Right cardiac atrium (tissue), 5 donors: Measurements from ENCODE around the gene BCAS1. TPM values are rescaled to one million over a fixed set of nuclear protein-coding genes. Genes with fewer than 3 reads are reported as not detected.
A peak's percentile ranks its signal among the peaks of the same experiment; 100 is the strongest.

Source experiments
- ATAC-seq, 2 donors: fragments of 200-7000 bp; cut with Tn5 transposase; one replicate each; pipeline versions ENCODE4 v1.8.0 to v1.9.1; 2020; ENCODE audit warnings: moderate library complexity in 2 of 2, mild to moderate bottlenecking in 1 of 2
- DNase-seq, 3 donors: peaks; one replicate each; pipeline ENCODE4 v3.0.0-alpha.2; 2020
- H3K27ac ChIP-seq: one replicate; pipeline ENCODE4 v1.5.1; 2013; ENCODE audit warnings: mild to moderate bottlenecking, low read length, control low read depth, moderate library complexity
- H3K27me3 ChIP-seq: one replicate; pipeline ENCODE4 v1.6.1; 2013; ENCODE audit not compliant: control insufficient read depth, insufficient read depth
- H3K4me1 ChIP-seq: one replicate; pipeline ENCODE4 v1.6.1; 2013; ENCODE audit warnings: low read length; ENCODE audit not compliant: control insufficient read depth, insufficient read depth
- H3K4me3 ChIP-seq: one replicate; pipeline ENCODE4 v1.5.1; 2013; ENCODE audit warnings: low read length, control low read depth
- H3K9me3 ChIP-seq: one replicate; pipeline ENCODE4 v1.6.1; 2013; ENCODE audit warnings: low read length; ENCODE audit not compliant: control insufficient read depth
- WGBS: extraction: QIAGEN DNeasy Blood & Tissue Kit; methylation state at CpG from one replicate; pipeline ENCODE4 v1.1.7; 2013; 5-methylcytosine and 5-hydroxymethylcytosine counted together
- intact Hi-C, 4 donors: fragments of 100-400 bp; cut with DNase I; formaldehyde crosslinking; loops; one replicate each; pipeline versions ENCODE4 v1.11.0 to v1.14.0; 2022 to 2023
- polyA plus RNA-seq: library from polyadenylated mRNA; stranded (reverse); fragments of 200-250 nt; gene quantifications from one replicate; pipeline ENCODE4 v1.2.3, GENCODE V29; 2013
- total RNA-seq, 4 donors: library from RNA; stranded (reverse); fragmentation: NEBNext Ultra II Directional; extraction: Animal tissue kit (Norgen Biotek cat#: 25700); gene quantifications; one replicate each; pipeline ENCODE4 v1.2.1, GENCODE V29; 2021
- donor health status: healthy with polysubstance abuse.
- donor health status: DM: no; HTN: yes; CAD: no.
- donor health status: DM: no; HTN: no; CAD: no.
- donor health status: DM: no; HTN: yes; CAD: no; lungs with severe emphysema.
- donor health status: DM: yes; HTN: yes; CAD: no.

Gene BCAS1
- total and polyA plus RNA-seq, 5 donors, result 0.18 TPM; not detected in 3

DNA sequence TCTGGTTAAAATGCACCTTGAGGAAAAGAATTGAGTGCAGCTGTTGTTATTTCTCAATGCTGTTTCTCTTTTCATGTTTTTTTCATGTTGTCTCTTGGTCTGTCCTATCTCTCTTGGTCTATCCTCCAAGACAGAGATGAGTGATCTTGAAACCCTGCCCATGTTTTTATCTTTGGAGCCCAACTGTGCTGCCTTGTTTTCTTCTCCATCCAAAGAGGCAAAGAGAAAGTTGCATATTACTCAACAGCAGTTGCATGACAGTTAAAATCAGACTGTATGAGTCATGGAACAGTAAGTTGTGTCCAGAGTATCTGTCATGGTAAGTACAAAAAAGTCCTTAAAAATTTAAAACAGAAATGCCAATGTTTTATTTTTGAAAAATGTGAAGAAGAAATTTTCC is 26.2 kb downstream of the BCAS1 start:
- no peak overlapping the region for H3K4me3 ChIP-seq
- H3K9me3 ChIP-seq, result no peaks in the 10 kb centered on the region
- peaks cover 2% of the 10 kb centered on the region for H3K27me3 ChIP-seq
- no peaks in the 10 kb centered on the region for H3K4me1 ChIP-seq
- ATAC-seq (peak; percentile 63), DNase-seq (no peak)
- intact Hi-C loops, result no loop called here
- H3K27ac ChIP-seq, result no peak overlapping the region

DNA sequence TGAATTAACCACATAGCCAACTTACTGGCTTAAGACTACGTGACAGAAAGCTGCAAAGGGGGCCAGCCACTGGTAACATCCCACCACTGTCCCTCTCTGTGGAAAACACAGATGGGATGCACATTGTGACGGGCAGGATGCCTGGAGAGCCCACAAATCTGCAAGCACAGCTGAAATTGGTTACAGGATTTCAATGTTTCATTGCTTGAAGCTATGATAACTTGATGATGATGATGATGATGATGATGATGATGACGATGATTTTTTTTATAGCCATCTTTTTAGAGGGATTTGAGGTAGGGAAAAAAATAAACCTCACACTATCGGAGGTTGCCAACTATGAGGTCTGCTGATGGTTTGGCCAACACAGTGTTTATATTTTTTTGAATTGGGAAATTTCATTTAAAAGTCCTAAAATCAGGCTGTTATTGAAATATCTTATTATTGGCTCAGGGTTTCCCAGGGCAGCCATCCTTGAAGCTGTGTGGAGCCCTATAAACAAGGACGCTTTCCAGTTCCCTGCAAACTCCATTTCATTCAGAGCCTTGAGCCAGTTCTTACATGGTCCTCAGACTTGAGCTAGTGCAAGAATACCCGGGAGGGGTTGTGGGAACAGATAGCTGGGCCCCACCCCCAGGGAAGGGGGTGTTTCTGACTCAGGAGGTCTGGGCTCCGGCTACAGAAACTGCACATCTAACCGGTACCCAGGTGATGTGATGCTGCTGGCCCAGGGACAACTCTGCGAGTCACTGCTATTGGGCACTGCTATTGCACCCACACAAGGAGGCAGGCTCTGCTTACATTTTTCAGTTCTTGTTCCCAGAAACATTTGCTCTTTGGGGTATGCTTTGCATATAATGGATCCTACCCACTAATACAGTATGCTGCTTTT is 27.1 kb downstream of the BCAS1 start:
- H3K4me3 ChIP-seq, result no peak overlapping the region
- H3K4me1 ChIP-seq, result no peaks in the 10 kb centered on the region
- H3K27ac ChIP-seq, result no peak overlapping the region
- H3K27me3 ChIP-seq, result peaks cover 2% of the 10 kb centered on the region
- intact Hi-C loops, result no loop called here
- WGBS, result 63% methylated on average over 9 of the region's 9 CpGs
- DNase-seq (peak in 1 of 3 donors; percentile 49), ATAC-seq (peak in 1 of 2 donors; percentile 33)
- H3K9me3 ChIP-seq, result no peaks in the 10 kb centered on the region

DNA sequence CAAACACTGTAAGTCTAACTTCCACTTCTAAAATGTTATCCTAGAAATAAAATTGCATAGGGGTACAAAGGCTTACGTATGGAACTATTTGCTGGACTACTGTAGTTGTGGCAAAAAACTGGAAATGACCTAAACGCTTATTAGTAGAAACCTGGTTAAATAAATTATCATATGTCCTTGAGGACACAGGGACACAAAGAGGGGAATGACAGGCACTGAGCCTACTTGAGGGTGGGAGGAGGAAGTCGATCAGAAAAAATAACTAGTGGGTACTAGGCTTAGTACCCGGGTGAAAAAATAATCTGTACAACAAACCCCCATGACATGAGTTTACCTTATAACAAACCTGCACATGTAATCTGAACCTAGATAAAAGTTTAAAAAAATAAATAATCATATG is 28.4 kb downstream of the BCAS1 start:
- ATAC-seq, result no peak

DNA sequence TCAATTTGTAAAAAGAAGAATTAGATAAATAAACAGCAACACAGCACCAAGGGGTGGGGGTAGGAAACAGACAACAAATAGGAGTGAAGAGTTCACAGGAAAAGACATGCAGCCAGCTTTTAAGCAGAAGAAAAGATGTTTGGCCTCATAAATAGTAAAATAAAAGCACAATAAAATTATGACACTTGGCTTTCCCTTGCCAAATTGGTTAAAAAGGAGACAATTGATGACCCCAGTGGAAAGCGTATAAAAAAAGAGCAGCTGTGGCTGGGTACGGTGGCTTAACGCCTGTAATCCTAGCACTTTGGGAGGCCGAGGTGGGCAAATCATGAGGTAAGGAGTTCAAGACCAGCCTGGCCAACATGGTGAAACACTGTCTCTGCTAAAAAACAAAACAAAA is 29.1 kb downstream of the BCAS1 start:
- WGBS, result 76% methylated on average over 4 of the region's 4 CpGs
- ATAC-seq (no peak), DNase-seq (no peak)
- no peaks in the 10 kb centered on the region for H3K4me1 ChIP-seq
- intact Hi-C loops, result no loop called here
- peaks cover 2% of the 10 kb centered on the region for H3K27me3 ChIP-seq
- H3K27ac ChIP-seq, result no peak overlapping the region
- no peaks in the 10 kb centered on the region for H3K9me3 ChIP-seq
- no peak overlapping the region for H3K4me3 ChIP-seq

More for the DNA sequence above, 28.4 kb downstream of the BCAS1 start:
- intact Hi-C loops, result no loop called here
- peaks cover 2% of the 10 kb centered on the region for H3K27me3 ChIP-seq
- WGBS, result 81% methylated on average over 4 of the region's 4 CpGs
- no peak overlapping the region for H3K27ac ChIP-seq
- H3K4me1 ChIP-seq, result no peaks in the 10 kb centered on the region
- no peaks in the 10 kb centered on the region for H3K9me3 ChIP-seq
- no peak overlapping the region for H3K4me3 ChIP-seq
- no peak for DNase-seq

DNA sequence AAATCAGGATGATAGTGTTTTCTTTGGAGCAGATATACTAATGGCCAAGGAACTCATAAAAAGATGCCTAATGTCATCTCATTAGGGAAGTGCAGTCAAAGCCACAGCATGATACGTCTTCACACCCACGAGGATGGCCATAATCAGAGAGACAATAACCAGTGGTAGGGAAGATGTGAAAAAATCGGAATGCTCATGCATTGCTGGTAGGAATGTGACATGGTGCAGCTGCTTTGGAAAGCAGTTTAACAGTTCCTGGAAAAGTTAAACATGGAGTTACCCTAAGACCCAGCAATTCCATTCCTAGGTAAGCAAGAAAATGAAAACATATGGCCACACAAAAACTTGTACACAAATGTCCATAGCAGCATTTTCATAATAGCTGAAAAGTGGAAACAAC is 29.9 kb downstream of the BCAS1 start:
- H3K4me1 ChIP-seq, result no peaks in the 10 kb centered on the region
- no peak overlapping the region for H3K4me3 ChIP-seq
- ATAC-seq, result peak in 1 of 2 donors; percentile 31
- 37% methylated on average over 3 of the region's 3 CpGs for whole genome bisulfite sequencing
- intact Hi-C loops, result no loop called here
- H3K9me3 ChIP-seq, result no peaks in the 10 kb centered on the region
- peaks cover 2% of the 10 kb centered on the region for H3K27me3 ChIP-seq
- H3K27ac ChIP-seq, result no peak overlapping the region
- DNase-seq, result no peak

GRCh38 chr20:54038961-54039360 is 31.4 kb downstream of the BCAS1 start:
- no peaks in the 10 kb centered on the region for H3K4me1 ChIP-seq
- no peak overlapping the region for H3K27ac ChIP-seq
- peaks cover 2% of the 10 kb centered on the region for H3K27me3 ChIP-seq
- DNase-seq (no peak), ATAC-seq (no peak)
- H3K4me3 ChIP-seq, result no peak overlapping the region
- H3K9me3 ChIP-seq, result no peaks in the 10 kb centered on the region
- 57% methylated on average over 5 of the region's 5 CpGs for WGBS
- intact Hi-C loops, result no loop called here

GRCh38 chr20:54037525-54037924 is 32.9 kb downstream of the BCAS1 start:
- H3K27ac ChIP-seq, result no peak overlapping the region
- H3K4me3 ChIP-seq, result no peak overlapping the region
- 88% methylated on average over 1 of the region's 1 CpG for WGBS
- no peak for ATAC-seq
- no peak for DNase-seq
- H3K4me1 ChIP-seq, result no peaks in the 10 kb centered on the region
- intact Hi-C loops, result no loop called here
- peaks cover 2% of the 10 kb centered on the region for H3K27me3 ChIP-seq
- H3K9me3 ChIP-seq, result no peaks in the 10 kb centered on the region

- Histone ChIP-seq H3K4me3 (no peak overlapping the region), H3K27ac (no peak overlapping the region), H3K27me3 (no peaks in the 10 kb centered on the region), H3K4me1 (no peaks in the 10 kb centered on the region), H3K9me3 (no peaks in the 10 kb centered on the region)
- no peak for ATAC-seq
- intact Hi-C loops, result no loop called here
- DNase-seq, result no peak
- 97% methylated on average over 1 of the region's 1 CpG for WGBS
Observed at GRCh38 chr20:54029643-54030042, 40.8 kb downstream of the BCAS1 start.

GRCh38 chr20:54029176-54029575 is 41.2 kb downstream of the BCAS1 start:
- Histone ChIP-seq H3K9me3 (no peaks in the 10 kb centered on the region), H3K27ac (no peak overlapping the region), H3K27me3 (no peaks in the 10 kb centered on the region), H3K4me1 (no peaks in the 10 kb centered on the region), H3K4me3 (no peak overlapping the region)
- DNase-seq (peak in 1 of 3 donors; percentile 40), ATAC-seq (peak; percentile 55 to 74)
- WGBS, result 43% methylated on average over 5 of the region's 5 CpGs
- intact Hi-C loops, result no loop called here

- ATAC-seq (no peak), DNase-seq (no peak)
- H3K9me3 ChIP-seq, result no peaks in the 10 kb centered on the region
- H3K4me1 ChIP-seq, result no peaks in the 10 kb centered on the region
- intact Hi-C loops, result no loop called here
- H3K27ac ChIP-seq, result no peak overlapping the region
- no peak overlapping the region for H3K4me3 ChIP-seq
- 64% methylated on average over 22 of the region's 22 CpGs for WGBS
- no peaks in the 10 kb centered on the region for H3K27me3 ChIP-seq
Observed at GRCh38 chr20:54028276-54029011, 42.0 kb downstream of the BCAS1 start.

DNA sequence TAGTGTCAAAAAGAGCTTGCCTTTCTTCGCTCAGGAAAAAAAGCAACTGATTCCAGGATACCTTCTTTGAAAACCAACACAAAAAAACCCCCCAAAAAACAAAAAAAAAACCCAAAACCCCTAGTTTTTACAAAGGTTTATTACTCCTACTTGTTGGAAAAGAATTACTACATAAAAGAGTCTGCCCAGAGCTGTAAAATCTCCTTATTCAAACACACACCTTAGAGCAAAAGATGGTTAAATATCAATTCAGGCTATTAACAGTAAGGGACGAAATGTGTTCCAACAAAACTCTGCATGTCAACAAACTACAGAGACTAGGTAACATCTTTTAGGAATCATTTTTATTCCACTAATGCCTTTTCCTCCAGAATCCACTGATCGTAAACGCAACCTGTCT is 42.7 kb downstream of the BCAS1 start:
- Histone ChIP-seq H3K9me3 (no peaks in the 10 kb centered on the region), H3K27me3 (no peaks in the 10 kb centered on the region), H3K4me1 (no peaks in the 10 kb centered on the region), H3K27ac (no peak overlapping the region), H3K4me3 (no peak overlapping the region)
- intact Hi-C loops, result no loop called here
- ATAC-seq (no peak), DNase-seq (no peak)
- 74% methylated on average over 4 of the region's 4 CpGs for WGBS
